ENCODE data around the gene GTF2H3. TPM values are rescaled to one million over a fixed set of nuclear protein-coding genes. Genes with fewer than 3 reads are reported as not detected.

Gene GTF2H3
- polyA plus RNA-seq, 3 donors from 2014 or later, result 27.8 to 33.7 (median 30.7) TPM

DNA sequence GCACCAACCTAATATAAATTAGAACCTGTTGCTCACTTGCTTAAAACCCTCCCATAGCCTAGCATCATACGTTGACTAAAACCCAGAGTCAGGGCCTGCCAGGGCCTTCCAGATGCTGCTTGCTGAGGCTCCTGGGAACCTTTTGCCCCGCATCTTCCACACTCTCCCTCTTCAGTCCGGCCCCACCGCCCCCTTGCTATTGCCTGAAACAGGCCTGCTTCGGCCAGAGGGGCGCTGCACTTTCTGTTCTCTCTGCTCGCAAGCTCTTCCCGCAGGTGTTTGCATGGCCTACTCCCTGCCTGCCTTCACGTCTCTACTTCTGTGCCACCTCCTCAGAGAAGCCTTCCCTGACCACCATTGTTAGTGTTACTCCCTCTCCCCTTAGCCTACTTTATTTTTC is 23.6 kb downstream of the GTF2H3 start:
- H3K27ac Mint-ChIP-seq, result peak overlapping the region in 1 of 6 donors; percentile 25
- no peaks in the 10 kb centered on the region for H3K9me3 Mint-ChIP-seq
- H3K4me1 Mint-ChIP-seq, result no peaks in the 10 kb centered on the region
- H3K27me3 Mint-ChIP-seq (ENCODE audit: low read depth in 3 of 3), result no peaks in the 10 kb centered on the region
- H3K4me3 Mint-ChIP-seq, result no peak overlapping the region
- H3K36me3 Mint-ChIP-seq, result peaks cover 12 to 42% (median 22%) of the 10 kb centered on the region in 3 donors
- no peak for DNase-seq

DNA sequence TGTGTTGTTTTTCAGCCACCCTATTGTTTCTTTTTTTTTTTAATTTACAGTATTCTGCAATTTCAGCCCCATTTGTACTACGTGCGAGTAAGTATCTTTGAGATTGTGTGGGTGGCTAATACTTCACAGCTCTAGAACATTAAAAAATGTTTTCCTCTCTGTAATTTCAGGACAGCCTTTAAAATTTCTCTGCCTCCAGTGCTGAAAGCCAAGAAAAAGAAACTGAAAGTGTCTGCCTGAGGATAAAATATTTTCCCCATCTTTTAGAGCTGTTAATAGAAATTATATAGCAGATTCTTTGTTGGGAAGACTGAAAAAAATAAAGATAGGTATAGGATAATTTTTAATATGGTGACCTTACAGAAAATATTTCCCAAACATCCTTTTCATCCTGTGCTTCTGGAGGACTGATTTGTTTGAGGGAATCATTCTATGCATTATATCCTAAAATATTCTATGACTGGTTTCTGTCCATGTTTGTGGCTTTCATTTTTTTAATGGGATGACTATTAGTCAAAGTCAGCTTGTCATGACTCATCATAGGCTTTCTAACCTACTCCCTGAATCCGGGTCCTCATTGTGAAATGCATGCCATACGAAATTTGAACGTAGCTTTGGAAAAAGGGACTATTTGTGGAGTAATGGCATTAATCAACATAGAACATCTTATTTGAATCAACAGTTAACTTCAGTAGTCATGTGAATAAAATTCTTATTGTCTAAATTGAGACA is 26.5 kb downstream of the GTF2H3 start:
- Mint-ChIP-seq H3K4me1 (no peaks in the 10 kb centered on the region), H3K27ac (peak overlapping the region in 1 of 6 donors; percentile 26), H3K36me3 (peaks cover 6 to 35% (median 22%) of the 10 kb centered on the region in 3 donors), H3K27me3 (ENCODE audit: low read depth in 3 of 3) (peaks cover 0 to under 1% (median 0%) of the 10 kb centered on the region in 3 donors), H3K9me3 (no peaks in the 10 kb centered on the region), H3K4me3 (no peak overlapping the region)
- DNase-seq, result no peak

DNA sequence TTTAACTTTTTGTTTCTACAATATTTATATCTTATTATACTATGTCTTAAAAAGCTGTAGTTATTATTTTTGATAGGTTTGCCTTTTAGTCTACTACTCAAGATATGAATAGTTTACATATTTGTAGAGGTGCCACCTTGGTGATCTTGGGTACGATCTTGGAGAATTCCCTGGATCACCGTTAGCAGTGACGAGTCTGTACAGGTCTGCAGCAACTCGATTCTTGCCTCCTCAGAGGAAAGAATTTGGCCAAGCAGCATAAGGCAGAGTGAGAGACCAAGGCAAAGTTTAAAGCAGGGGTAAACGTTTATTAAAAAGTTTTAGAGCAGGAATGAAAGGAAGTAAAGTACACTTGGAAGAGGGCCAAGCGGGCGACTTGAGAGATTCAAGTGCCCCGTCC is 34.1 kb downstream of the GTF2H3 start:
- peaks cover 0 to 4% (median 4%) of the 10 kb centered on the region in 3 donors for H3K36me3 Mint-ChIP-seq
- H3K4me1 Mint-ChIP-seq, result peaks cover 12 to 17% of the 10 kb centered on the region in 2 donors
- peaks cover 0 to 7% (median 0%) of the 10 kb centered on the region in 3 donors for H3K27me3 Mint-ChIP-seq (ENCODE audit: low read depth in 3 of 3)
- no peak overlapping the region for H3K27ac Mint-ChIP-seq
- no peak overlapping the region for H3K4me3 Mint-ChIP-seq
- H3K9me3 Mint-ChIP-seq, result no peaks in the 10 kb centered on the region
- no peak for DNase-seq

DNA sequence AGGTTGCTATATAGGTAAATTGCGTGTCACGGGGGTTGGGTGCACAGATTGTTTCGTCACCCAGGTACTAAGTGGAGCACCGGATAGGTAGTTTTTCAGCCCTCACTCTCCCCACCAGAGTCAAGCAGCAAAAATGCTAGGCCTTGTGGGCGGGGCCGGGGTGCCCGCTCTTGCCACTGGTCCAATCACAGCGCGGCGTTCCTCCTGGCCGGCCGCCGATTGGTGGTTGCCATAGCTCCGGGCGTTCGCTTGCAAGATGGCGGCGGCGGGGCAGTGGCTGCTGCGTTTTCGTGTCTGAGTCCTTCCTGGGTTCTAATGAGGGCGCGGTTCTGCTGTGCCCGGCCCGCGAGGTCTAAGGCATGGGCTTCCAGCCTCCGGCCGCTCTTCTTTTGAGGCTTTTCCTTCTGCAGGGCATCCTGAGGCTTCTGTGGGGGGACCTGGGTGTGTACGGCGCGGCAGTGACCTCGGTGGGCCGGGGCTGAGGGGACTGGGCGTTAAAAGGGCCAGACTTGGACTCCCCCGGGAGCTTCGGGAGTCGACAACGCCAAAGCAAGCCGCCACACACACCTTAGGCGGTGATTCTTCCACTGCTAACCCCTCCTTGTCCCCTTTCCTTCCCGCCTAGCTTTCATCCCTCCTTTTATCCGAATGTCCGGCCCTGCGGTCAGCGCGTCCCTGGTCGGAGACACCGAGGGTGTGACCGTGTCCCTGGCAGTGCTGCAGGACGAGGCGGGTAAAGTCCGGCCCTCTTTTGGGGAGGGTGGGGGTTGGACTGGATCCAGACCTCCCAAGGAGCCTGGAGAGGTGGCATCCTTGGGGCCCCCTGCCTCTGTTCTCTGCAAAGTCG is 37.5 kb downstream of the GTF2H3 start, which contains the start of gene TCTN2:
TSS of gene TCTN2 (plus strand) at position 232 of the 847 bp plus-strand sequence. CDS start at position 360, 128 bp downstream.
- Mint-ChIP-seq H3K9me3 (no peaks in the 10 kb centered on the region), H3K27ac (peak within 1 kb of the TSS in 5 of 6 donors; percentile 21 to 74 (median 40)), H3K4me1 (peaks cover 12 to 17% of the 10 kb centered on the region in 2 donors), H3K4me3 (peak within 1 kb of the TSS; percentile 82 to 90 (median 86)), H3K36me3 (peaks cover 0 to 10% (median 4%) of the 10 kb centered on the region in 3 donors), H3K27me3 (ENCODE audit: low read depth in 3 of 3) (peaks cover 0 to 6% (median 0%) of the 10 kb centered on the region in 3 donors)
- peak; percentile 87 to 91 (median 88) for DNase-seq

DNA sequence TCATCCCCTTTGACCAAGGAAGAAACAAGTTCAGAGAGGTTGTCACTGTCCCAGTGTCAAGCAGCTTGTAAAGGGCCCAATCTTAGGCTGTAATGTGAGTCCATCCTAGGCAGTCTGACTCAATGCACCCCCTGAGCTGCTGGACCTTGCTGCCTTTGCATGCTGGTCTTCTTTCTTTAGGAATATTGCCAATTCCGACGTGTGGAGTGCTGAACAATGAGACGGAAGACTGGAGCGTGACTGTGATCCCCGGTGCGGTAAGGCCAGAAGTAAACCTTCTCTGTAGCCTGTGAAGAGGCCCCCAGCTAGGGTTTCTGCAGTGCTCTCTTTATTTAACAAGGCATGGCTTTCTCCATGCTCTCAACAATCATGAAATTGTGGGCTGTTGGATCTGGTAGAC is 38.2 kb downstream of the GTF2H3 start:
- Mint-ChIP-seq H3K36me3 (peaks cover 0 to 10% (median 4%) of the 10 kb centered on the region in 3 donors), H3K27ac (no peak overlapping the region), H3K27me3 (ENCODE audit: low read depth in 3 of 3) (peaks cover 0 to 6% (median 0%) of the 10 kb centered on the region in 3 donors), H3K9me3 (no peaks in the 10 kb centered on the region), H3K4me1 (peaks cover 12 to 17% of the 10 kb centered on the region in 2 donors), H3K4me3 (peak overlapping the region; percentile 82 to 90 (median 86))
- no peak for DNase-seq

DNA sequence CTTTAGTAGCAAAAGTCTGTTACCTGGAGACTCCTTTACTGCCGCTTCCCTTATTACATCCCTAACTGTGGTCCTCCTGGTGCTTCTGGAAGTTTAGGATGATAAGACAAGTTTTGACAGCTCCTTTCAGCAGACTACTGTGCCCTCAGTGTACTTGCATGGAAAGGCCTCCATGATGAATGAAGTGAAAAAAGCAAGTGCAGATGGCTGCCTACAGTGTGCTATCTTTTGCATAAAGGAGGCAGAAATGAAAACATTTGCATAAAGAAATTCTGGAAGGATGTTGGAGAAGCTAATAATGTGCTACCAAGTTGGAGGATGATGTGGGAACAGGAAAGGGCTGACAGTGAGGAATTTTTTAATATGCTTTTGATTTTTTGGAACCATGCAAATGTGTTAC is 41.8 kb downstream of the GTF2H3 start:
- no peak for DNase-seq
- Mint-ChIP-seq H3K27me3 (ENCODE audit: low read depth in 3 of 3) (peaks cover 0 to 6% (median 0%) of the 10 kb centered on the region in 3 donors), H3K4me1 (peaks cover 12 to 17% of the 10 kb centered on the region in 2 donors), H3K36me3 (peaks cover 0 to 10% (median 8%) of the 10 kb centered on the region in 3 donors), H3K4me3 (no peak overlapping the region), H3K27ac (no peak overlapping the region), H3K9me3 (no peaks in the 10 kb centered on the region)

DNA sequence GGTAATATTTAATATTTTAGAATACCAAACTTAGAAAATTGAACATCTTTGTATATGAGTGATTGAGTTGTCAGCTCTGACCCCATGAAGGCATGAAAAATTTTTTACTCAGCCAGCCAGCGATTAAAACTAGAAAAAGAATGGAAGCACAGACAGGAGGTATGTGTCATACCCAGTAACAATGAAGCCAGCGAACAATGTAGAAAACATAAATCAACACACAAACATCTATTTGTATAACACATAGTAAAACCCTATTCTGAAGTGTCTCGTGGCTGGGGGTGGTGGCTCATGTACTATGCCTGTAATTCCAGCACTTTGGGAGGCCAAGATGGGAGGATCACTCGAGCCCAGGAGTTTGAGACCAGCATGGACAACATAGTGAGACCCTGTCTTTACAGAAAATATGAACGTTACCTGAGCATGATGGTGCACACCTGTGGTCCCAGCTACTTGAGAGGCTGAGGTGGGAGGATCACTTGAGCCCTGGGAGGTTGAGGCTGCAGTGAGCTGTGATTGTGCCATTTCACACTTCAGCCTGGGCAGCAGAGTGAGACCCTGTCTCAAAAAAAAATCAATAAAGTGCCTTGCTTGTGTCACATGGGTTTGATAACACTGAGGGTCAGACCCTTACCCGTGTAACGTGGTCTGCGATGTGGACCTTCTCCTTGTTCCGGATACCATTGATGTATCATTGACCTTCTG is 43.1 kb downstream of the GTF2H3 start:
- H3K36me3 Mint-ChIP-seq, result peaks cover 3 to 13% (median 12%) of the 10 kb centered on the region in 3 donors
- H3K4me1 Mint-ChIP-seq, result peaks cover 4 to 6% of the 10 kb centered on the region in 2 donors
- no peak for DNase-seq
- H3K27me3 Mint-ChIP-seq (ENCODE audit: low read depth in 3 of 3), result peaks cover 0 to 3% (median 0%) of the 10 kb centered on the region in 3 donors
- no peaks in the 10 kb centered on the region for H3K9me3 Mint-ChIP-seq
- no peak overlapping the region for H3K4me3 Mint-ChIP-seq
- H3K27ac Mint-ChIP-seq, result no peak overlapping the region

DNA sequence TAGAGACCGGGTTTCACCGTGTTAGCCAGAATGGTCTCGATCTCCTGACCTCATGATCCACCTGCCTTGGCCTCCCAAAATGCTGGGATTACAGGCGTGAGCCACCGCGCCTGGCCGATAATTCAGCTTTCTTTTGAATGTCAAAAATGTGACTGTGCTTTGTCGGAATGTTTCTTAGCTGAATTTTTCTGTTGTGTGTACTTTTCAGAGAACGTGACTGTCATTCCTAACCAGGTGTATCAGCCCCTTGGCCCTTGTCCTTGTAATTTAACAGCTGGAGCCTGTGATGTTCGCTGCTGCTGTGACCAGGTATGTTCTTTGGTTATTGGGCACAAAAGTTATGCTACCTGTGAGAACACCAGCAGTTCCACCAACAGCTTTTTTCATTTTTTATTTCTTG is 45.4 kb downstream of the GTF2H3 start:
- Mint-ChIP-seq H3K27ac (no peak overlapping the region), H3K4me1 (no peaks in the 10 kb centered on the region), H3K36me3 (peaks cover 3 to 12% (median 9%) of the 10 kb centered on the region in 3 donors)

DNA sequence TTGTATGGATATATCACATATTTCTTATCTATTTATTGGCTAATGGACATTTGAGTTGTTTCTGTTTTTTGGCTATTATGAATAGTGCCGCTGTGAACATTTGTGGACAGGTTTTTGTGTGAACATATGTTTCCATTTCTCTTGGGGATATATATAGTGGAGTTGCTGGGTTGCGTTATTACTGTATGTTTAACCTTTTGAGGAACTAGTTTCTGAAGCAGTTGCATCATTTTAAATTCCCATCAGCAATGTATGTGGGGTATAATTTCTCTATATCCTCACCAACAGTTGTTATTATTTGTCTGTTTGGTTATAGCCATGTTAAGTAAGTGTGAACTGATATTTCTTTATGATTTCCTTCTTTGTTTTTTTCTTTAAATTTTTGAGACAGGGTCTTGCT is 48.0 kb downstream of the GTF2H3 start:
- H3K4me3 Mint-ChIP-seq, result no peak overlapping the region
- H3K9me3 Mint-ChIP-seq, result no peaks in the 10 kb centered on the region
- DNase-seq, result no peak
- H3K27me3 Mint-ChIP-seq (ENCODE audit: low read depth in 3 of 3), result peaks cover 0 to 2% (median 2%) of the 10 kb centered on the region in 3 donors
- no peak overlapping the region for H3K27ac Mint-ChIP-seq
- H3K36me3 Mint-ChIP-seq, result peaks cover 3 to 14% (median 8%) of the 10 kb centered on the region in 3 donors
- no peaks in the 10 kb centered on the region for H3K4me1 Mint-ChIP-seq

More for the DNA sequence above, 45.4 kb downstream of the GTF2H3 start:
- Mint-ChIP-seq H3K4me3 (no peak overlapping the region), H3K27me3 (ENCODE audit: low read depth in 3 of 3) (peaks cover 0 to 2% (median 0%) of the 10 kb centered on the region in 3 donors), H3K9me3 (no peaks in the 10 kb centered on the region)
- DNase-seq, result no peak

DNA sequence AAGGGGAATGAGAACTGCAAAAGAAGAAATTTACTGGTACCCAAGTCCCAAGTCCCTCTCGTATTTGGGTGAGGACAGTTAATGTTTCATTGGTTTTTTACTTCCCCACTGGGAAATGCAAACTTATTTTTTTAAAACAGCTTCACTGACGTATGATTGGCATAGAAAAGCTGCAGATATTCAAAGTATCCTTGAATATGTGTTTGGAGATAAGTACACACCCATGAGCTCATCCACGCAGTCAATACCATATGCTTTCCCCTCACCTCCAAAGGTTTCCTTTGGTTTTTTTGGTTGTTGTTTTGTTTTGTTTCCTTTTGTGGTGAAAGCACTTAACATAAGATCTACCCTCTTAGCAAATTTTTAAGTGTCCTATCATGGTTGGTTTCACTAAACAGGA is 50.3 kb downstream of the GTF2H3 start:
- DNase-seq, result no peak
- Mint-ChIP-seq H3K4me3 (no peak overlapping the region), H3K27me3 (ENCODE audit: low read depth in 3 of 3) (peaks cover 0 to 4% (median 0%) of the 10 kb centered on the region in 3 donors), H3K27ac (no peak overlapping the region), H3K36me3 (peaks cover 3 to 15% (median 14%) of the 10 kb centered on the region in 3 donors), H3K9me3 (no peaks in the 10 kb centered on the region), H3K4me1 (no peaks in the 10 kb centered on the region)

DNA sequence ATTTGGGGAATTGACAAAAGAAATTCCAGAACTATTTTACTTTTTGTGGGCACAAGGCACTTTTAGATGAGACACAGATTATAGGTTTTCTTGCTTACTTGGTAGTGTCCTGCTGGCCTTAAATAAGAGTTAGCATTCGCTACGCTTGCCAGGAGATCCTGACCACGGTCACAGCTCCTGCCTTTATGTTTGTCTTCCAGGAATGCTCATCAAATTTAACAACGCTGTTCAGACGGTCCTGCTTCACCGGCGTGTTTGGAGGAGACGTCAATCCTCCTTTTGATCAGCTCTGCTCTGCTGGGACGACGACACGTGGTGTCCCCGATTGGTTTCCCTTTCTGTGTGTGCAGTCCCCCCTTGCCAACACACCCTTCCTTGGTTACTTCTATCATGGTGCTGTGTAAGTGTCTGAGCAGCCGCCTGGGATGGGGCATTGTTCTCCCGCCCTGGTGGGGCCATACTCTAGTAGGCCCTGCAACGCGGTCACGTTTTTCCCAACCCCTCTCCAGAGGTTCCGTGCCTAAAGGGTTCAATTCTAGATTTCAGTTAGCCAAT is 53.1 kb downstream of the GTF2H3 start:
- Mint-ChIP-seq H3K27me3 (ENCODE audit: low read depth in 3 of 3) (peaks cover 0 to 4% (median 0%) of the 10 kb centered on the region in 3 donors), H3K36me3 (peaks cover 3 to 12% (median 8%) of the 10 kb centered on the region in 3 donors), H3K9me3 (no peaks in the 10 kb centered on the region), H3K4me1 (no peaks in the 10 kb centered on the region), H3K4me3 (no peak overlapping the region), H3K27ac (no peak overlapping the region)
- no peak for DNase-seq

DNA sequence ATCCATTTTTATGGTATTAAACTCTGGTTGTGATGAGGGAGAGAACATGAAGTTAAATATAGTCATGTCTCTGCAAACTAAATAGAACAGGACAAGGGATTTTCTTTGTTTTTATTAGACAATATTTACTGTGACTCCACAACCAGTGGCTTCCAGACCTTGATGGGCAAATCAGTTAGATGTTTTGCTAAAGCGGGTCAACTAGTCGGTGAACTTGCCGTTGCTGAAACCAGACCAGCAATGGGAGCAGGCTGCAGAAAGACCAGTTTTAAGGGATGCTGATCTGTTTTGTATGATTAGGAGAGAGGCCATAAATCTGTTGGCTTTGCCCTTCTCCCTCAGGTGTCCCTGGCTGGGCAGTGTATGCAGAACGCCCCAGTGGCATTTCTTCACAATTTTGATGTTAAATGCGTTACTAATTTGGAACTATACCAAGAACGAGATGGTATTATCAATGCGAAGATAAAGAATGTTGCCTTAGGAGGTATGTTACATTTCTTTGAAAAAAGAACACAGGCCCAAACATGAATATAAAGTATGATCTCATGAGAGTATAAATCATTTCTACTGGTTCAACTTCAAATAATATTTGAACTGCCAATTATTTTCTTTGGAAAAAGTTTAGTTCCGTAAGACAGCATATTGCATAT is 56.7 kb downstream of the GTF2H3 start:
- Mint-ChIP-seq H3K4me1 (no peaks in the 10 kb centered on the region), H3K27me3 (ENCODE audit: low read depth in 3 of 3) (peaks cover 0 to 3% (median 2%) of the 10 kb centered on the region in 3 donors), H3K36me3 (peaks cover 7 to 14% (median 9%) of the 10 kb centered on the region in 3 donors), H3K4me3 (no peak overlapping the region), H3K9me3 (no peaks in the 10 kb centered on the region), H3K27ac (no peak overlapping the region)
- no peak for DNase-seq

DNA sequence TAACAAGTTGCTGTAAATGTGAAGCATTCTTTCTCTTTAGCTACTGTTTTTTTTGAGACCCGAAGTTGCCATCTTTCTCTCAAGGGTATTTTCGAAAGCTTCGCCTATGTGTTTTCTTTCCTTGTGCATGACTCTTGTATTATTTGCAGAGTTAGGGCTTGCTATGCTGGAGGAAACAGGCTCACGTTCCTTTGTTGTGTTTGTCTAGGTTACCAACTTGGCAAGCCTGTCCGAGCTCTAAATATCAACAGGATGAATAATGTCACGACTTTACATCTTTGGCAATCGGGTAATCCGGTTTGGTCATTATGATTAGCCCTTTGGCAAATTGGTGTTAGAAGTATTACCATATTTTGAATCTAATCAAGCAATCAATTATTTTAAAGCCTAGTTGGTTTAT is 62.6 kb downstream of the GTF2H3 start:
- Mint-ChIP-seq H3K27ac (no peak overlapping the region), H3K36me3 (peaks cover 4 to 7% (median 4%) of the 10 kb centered on the region in 3 donors), H3K9me3 (no peaks in the 10 kb centered on the region)

More for the DNA sequence above, 62.6 kb downstream of the GTF2H3 start:
- Mint-ChIP-seq H3K4me1 (no peaks in the 10 kb centered on the region), H3K27me3 (ENCODE audit: low read depth in 3 of 3) (peaks cover 0 to 3% (median 0%) of the 10 kb centered on the region in 3 donors), H3K4me3 (no peak overlapping the region)
- no peak for DNase-seq

Data from immature natural killer cell (primary cell).